NCI-H524 treated with DMSO at 0.1 percent for 48 hours (cell line): ENCODE results near the gene KLK2.

ENCODE experiments used
- DNase-seq: peaks from one replicate; lab custom pipeline; 2025; lab: John Stamatoyannopoulos, UW

KLK2 gene

GRCh38 chr19:50925734-50926133 lies 52.5 kb downstream of the KLK2 start:
- DNase-seq: no peak

- no peak for DNase-seq
Measured at GRCh38 chr19:50926144-50926543, 52.9 kb downstream of the KLK2 start.

GRCh38 chr19:50928831-50929230 lies 55.6 kb downstream of the KLK2 start:
- no peak for DNase-seq
